Measurements from ENCODE around the gene CCNL1. TPM values are rescaled to one million over a fixed set of nuclear protein-coding genes. Genes with fewer than 3 reads are reported as not detected.

Gene CCNL1
- polyA plus RNA-seq, 1 donor (not counting 4 experiments of a cell fraction or from before 2014, with no cell fraction given) = 136 TPM

GRCh38 chr3:157104521-157104920 is 55.4 kb downstream of the CCNL1 start:
- no peaks in the 10 kb centered on the region for H3K36me3 ChIP-seq (ENCODE audit: control insufficient read depth in 2 of 2, extremely low read depth in 1 of 2, insufficient read depth in 2 of 2, low read length in 2 of 2)
- no peaks in the 10 kb centered on the region for H3K9me3 ChIP-seq (ENCODE audit: control insufficient read depth, low read depth, low read length)
- H3K9ac ChIP-seq (ENCODE audit: control insufficient read depth, extremely low read depth, insufficient read depth, low read length) = no peak overlapping the region
- TF ChIP-seq CTCF (optimal IDR thresholded peaks at IDR 0.05 in 1 of 3, IDR thresholded peaks at IDR 0.05 in 1 of 3, conservative IDR thresholded peaks at IDR 0.05 in 1 of 3; ENCODE audit: extremely low read depth in 1 of 3, insufficient read depth in 2 of 3, low read length in 3 of 3) (no peak), EZH2 (IDR thresholded peaks at IDR 0.05; ENCODE audit: low read length) (no peak)
- no peaks in the 10 kb centered on the region for H4K20me1 ChIP-seq (ENCODE audit: control insufficient read depth, extremely low read depth, insufficient read depth, low read length)
- H3K4me3 ChIP-seq (ENCODE audit: control insufficient read depth in 2 of 3, extremely low read depth in 1 of 3, insufficient read depth in 2 of 3, low read depth in 1 of 3, low read length in 3 of 3) = no peak overlapping the region
- no peak overlapping the region for H2AFZ ChIP-seq (ENCODE audit: control insufficient read depth, low read length)
- H3K4me1 ChIP-seq (ENCODE audit: control insufficient read depth, extremely low read depth, insufficient read depth, low read length) = peaks cover 18% of the 10 kb centered on the region
- peak overlapping the region; percentile 2 for H3K4me2 ChIP-seq (ENCODE audit: control insufficient read depth, extremely low read depth, insufficient read depth, low read depth, low read length)
- DNase-seq (ENCODE audit: low read depth, low spot score) (no peak), FAIRE-seq (no peak)
- H3K27me3 ChIP-seq (ENCODE audit: control insufficient read depth, extremely low read depth, insufficient read depth, low read length) = no peaks in the 10 kb centered on the region
- no peak overlapping the region for H3K27ac ChIP-seq (ENCODE audit: control insufficient read depth, insufficient read depth, low read length)
- H3K79me2 ChIP-seq (ENCODE audit: control insufficient read depth, insufficient read depth, low read length) = no peaks in the 10 kb centered on the region
- no peaks in the 10 kb centered on the region for H3K9me1 ChIP-seq (ENCODE audit: control insufficient read depth, extremely low read depth, insufficient read depth, low read length)
- dilution Hi-C loops (cut with MboI; ENCODE audit: extremely low pct_ligation_motif_present, low sequenced_read_pairs) = no loop called here

GRCh38 chr3:157103860-157104259 is 56.1 kb downstream of the CCNL1 start:
- no peaks in the 10 kb centered on the region for H3K36me3 ChIP-seq (ENCODE audit: control insufficient read depth in 2 of 2, extremely low read depth in 1 of 2, insufficient read depth in 2 of 2, low read length in 2 of 2)
- no peak overlapping the region for H3K4me3 ChIP-seq (ENCODE audit: control insufficient read depth in 2 of 3, extremely low read depth in 1 of 3, insufficient read depth in 2 of 3, low read depth in 1 of 3, low read length in 3 of 3)
- H3K9me3 ChIP-seq (ENCODE audit: control insufficient read depth, low read depth, low read length) = no peaks in the 10 kb centered on the region
- DNase-seq (ENCODE audit: low read depth, low spot score) = no peak
- H3K27ac ChIP-seq (ENCODE audit: control insufficient read depth, insufficient read depth, low read length) = no peak overlapping the region
- H3K9me1 ChIP-seq (ENCODE audit: control insufficient read depth, extremely low read depth, insufficient read depth, low read length) = no peaks in the 10 kb centered on the region
- no peak overlapping the region for H3K9ac ChIP-seq (ENCODE audit: control insufficient read depth, extremely low read depth, insufficient read depth, low read length)
- H4K20me1 ChIP-seq (ENCODE audit: control insufficient read depth, extremely low read depth, insufficient read depth, low read length) = no peaks in the 10 kb centered on the region
- no peaks in the 10 kb centered on the region for H3K79me2 ChIP-seq (ENCODE audit: control insufficient read depth, insufficient read depth, low read length)
- TF ChIP-seq CTCF (optimal IDR thresholded peaks at IDR 0.05 in 1 of 3, IDR thresholded peaks at IDR 0.05 in 1 of 3, conservative IDR thresholded peaks at IDR 0.05 in 1 of 3; ENCODE audit: extremely low read depth in 1 of 3, insufficient read depth in 2 of 3, low read length in 3 of 3) (no peak), EZH2 (IDR thresholded peaks at IDR 0.05; ENCODE audit: low read length) (no peak)
- H2AFZ ChIP-seq (ENCODE audit: control insufficient read depth, low read length) = no peak overlapping the region
- dilution Hi-C loops (cut with MboI; ENCODE audit: extremely low pct_ligation_motif_present, low sequenced_read_pairs) = no loop called here
- no peaks in the 10 kb centered on the region for H3K27me3 ChIP-seq (ENCODE audit: control insufficient read depth, extremely low read depth, insufficient read depth, low read length)
- H3K4me2 ChIP-seq (ENCODE audit: control insufficient read depth, extremely low read depth, insufficient read depth, low read depth, low read length) = no peak overlapping the region
- peaks cover 25% of the 10 kb centered on the region for H3K4me1 ChIP-seq (ENCODE audit: control insufficient read depth, extremely low read depth, insufficient read depth, low read length)
- no peak for FAIRE-seq
